SK-N-SH (cell line): Measurements from ENCODE around the gene RMND1. TPM values are rescaled to one million over a fixed set of nuclear protein-coding genes. Genes with fewer than 3 reads are reported as not detected.

Source experiments
- CTCF ChIA-PET: fragments of 300-600, 350-600 bp; formaldehyde crosslinking; extraction: SDS; loops from one replicate; lab custom pipeline; 2021; lab: Yijun Ruan, JAX
- POLR2A ChIA-PET: fragments of 350-600 bp; sonication (Branson Sonifier 250); formaldehyde crosslinking; extraction: SDS; loops from one replicate; lab custom pipeline; 2020; ENCODE audit warnings: antibody characterized with exemption, inconsistent platforms; lab: Yijun Ruan, JAX
- DNase-seq: peaks from one replicate; pipeline ENCODE4 v3.0.0; 2012
- H2AFZ ChIP-seq: fragments of 200-600 bp; sonication (generic); 2 replicates; pipeline ENCODE4 v1.8.1; 2016; ENCODE audit warnings: antibody characterized with exemption, mild to moderate bottlenecking, low read depth
- H3F3A ChIP-seq: fragments of 200-600 bp; sonication (generic); replicated peaks from 2 replicates; pipeline ENCODE3; 2016; ENCODE audit warnings: antibody characterized with exemption, mild to moderate bottlenecking; ENCODE audit not compliant: insufficient read depth
- H3K27ac ChIP-seq, 2 experiments: fragments of 200-500 bp in 1 of 2; fragments of 200-600 bp in 1 of 2; sonication (Bioruptor generic) in 1 of 2; sonication (generic), shearing (Covaris generic) in 1 of 2; 2 replicates each; pipeline versions ENCODE4 v1.5.1 to v1.6.1; 2014 to 2016; ENCODE audit warnings: low read depth in 2 of 2, inconsistent platforms in 1 of 2, low read length in 1 of 2, mild to moderate bottlenecking in 1 of 2, mixed read lengths in 1 of 2
- H3K27me3 ChIP-seq: fragments of 200-600 bp; sonication (generic), shearing (Covaris generic); 2 replicates; pipeline ENCODE4 v1.6.1; 2016; ENCODE audit warnings: mixed run types; ENCODE audit not compliant: insufficient read depth
- H3K36me3 ChIP-seq, 2 experiments: fragments of 200-500 bp in 1 of 2; fragments of 200-600 bp in 1 of 2; sonication (Bioruptor generic) in 1 of 2; sonication (generic) in 1 of 2; replicated peaks in 1 of 2; 2 replicates each; pipeline versions ENCODE3 to v1.5.1; 2014 to 2016; ENCODE audit warnings: low read length in 1 of 2, mild to moderate bottlenecking in 1 of 2; ENCODE audit not compliant: insufficient read depth in 2 of 2, control insufficient read depth in 1 of 2
- H3K4me1 ChIP-seq, 2 experiments: fragments of 200-500 bp in 1 of 2; fragments of 200-600 bp in 1 of 2; sonication (Bioruptor generic) in 1 of 2; sonication (generic), shearing (Covaris generic) in 1 of 2; 2 replicates each; pipeline versions ENCODE4 v1.5.1 to v1.6.1; 2014 to 2016; ENCODE audit warnings: low read depth in 1 of 2, low read length in 1 of 2, mixed run types in 1 of 2; ENCODE audit not compliant: insufficient read depth in 2 of 2, control insufficient read depth in 1 of 2
- H3K4me2 ChIP-seq: fragments of 200-600 bp; sonication (generic), shearing (Covaris generic); 2 replicates; pipeline ENCODE4 v1.6.1; 2017; ENCODE audit warnings: mixed run types
- H3K4me3 ChIP-seq, 2 experiments: fragments of 200-500 bp in 1 of 2; fragments of 200-600 bp in 1 of 2; sonication (Bioruptor generic) in 1 of 2; sonication (generic), shearing (Covaris generic) in 1 of 2; 2 replicates each; pipeline versions ENCODE4 v1.5.1 to v1.8.1; 2014 to 2016; ENCODE audit warnings: low read depth in 2 of 2, inconsistent platforms in 1 of 2, low read length in 1 of 2, mild to moderate bottlenecking in 1 of 2, mixed read lengths in 1 of 2, moderate library complexity in 1 of 2
- H3K79me2 ChIP-seq: fragments of 200-600 bp; sonication (generic); 2 replicates; pipeline ENCODE4 v1.8.1; 2017; ENCODE audit warnings: mild to moderate bottlenecking; ENCODE audit not compliant: insufficient read depth
- H3K9ac ChIP-seq: fragments of 200-600 bp; sonication (generic); 2 replicates; pipeline ENCODE4 v1.6.1; 2017; ENCODE audit warnings: mixed run types
- H3K9me2 ChIP-seq: fragments of 200-600 bp; sonication (generic); 2 replicates; pipeline ENCODE4 v1.6.1; 2017; ENCODE audit warnings: mixed run types
- H3K9me3 ChIP-seq: fragments of 200-600 bp; sonication (generic); 2 replicates; pipeline ENCODE4 v1.6.1; 2017; ENCODE audit warnings: mixed run types, mild to moderate bottlenecking, moderate library complexity
- H4K20me1 ChIP-seq: fragments of 200-600 bp; sonication (generic); 2 replicates; pipeline ENCODE4 v1.6.1; 2017; ENCODE audit warnings: mild to moderate bottlenecking, mixed run types; ENCODE audit not compliant: insufficient read depth
- CTCF ChIP-seq: fragments of 200-600 bp; sonication (generic); IDR thresholded peaks from 2 replicates; pipeline ENCODE4 v1.6.1; 2017; ENCODE audit warnings: antibody characterized with exemption, mild to moderate bottlenecking, moderate library complexity
- EZH2phosphoT487 ChIP-seq: fragments of 200-600 bp; sonication (generic); IDR thresholded peaks from 2 replicates; pipeline ENCODE4 v1.6.1; 2017; ENCODE audit warnings: low read depth, mixed run types, mild to moderate bottlenecking, antibody characterized with exemption, moderate library complexity, borderline replicate concordance
- MEF2A ChIP-seq: IDR thresholded peaks from 2 replicates; pipeline ENCODE4 v1.4.0; 2012; ENCODE audit warnings: low read depth, borderline replicate concordance
- MXI1 ChIP-seq: IDR thresholded peaks from 2 replicates; pipeline ENCODE4 v1.6.1; 2012; ENCODE audit warnings: mild to moderate bottlenecking, low read depth, low read length, improper control_type of control experiment
- RAD21 ChIP-seq: IDR thresholded peaks from 2 replicates; pipeline ENCODE4 v1.6.1; 2012; ENCODE audit warnings: mild to moderate bottlenecking, low read length
- RCOR1 ChIP-seq: fragments of 150-350 bp; IDR thresholded peaks from 2 replicates; pipeline ENCODE4 v1.6.1; 2017; ENCODE audit warnings: antibody characterized with exemption, low read length
- RFX5 ChIP-seq: IDR thresholded peaks from 2 replicates; pipeline ENCODE4 v1.6.1; 2012; ENCODE audit warnings: mild to moderate bottlenecking, improper control_type of control experiment, low read length
- SIN3A ChIP-seq: IDR thresholded peaks from 2 replicates; pipeline ENCODE4 v1.6.1; 2012; ENCODE audit warnings: low read depth, mild to moderate bottlenecking, low read length, moderate library complexity, borderline replicate concordance
- TCF12 ChIP-seq: IDR thresholded peaks from 2 replicates; pipeline ENCODE4 v1.4.0; 2012
- USF1 ChIP-seq: IDR thresholded peaks from 2 replicates; pipeline ENCODE4 v1.4.0; 2012; ENCODE audit warnings: low read depth, borderline replicate concordance
- WGBS: methylation state at CpG from one replicate; pipeline ENCODE4 v1.1.6; 2017; ENCODE audit warnings: low lambda C conversion rate; 5-methylcytosine and 5-hydroxymethylcytosine counted together
- polyA plus RNA-seq, 3 experiments: library from polyadenylated mRNA; depleted of rRNA; stranded (reverse); fragments of >200 nt; gene quantifications; 2 replicates each; pipeline ENCODE4 v1.2.3, GENCODE V29; 2012
- TF ChIP-seq, protein P1 (sequence below): IDR thresholded peaks from 2 replicates; pipeline ENCODE4 v1.4.0; 2012; ENCODE audit warnings: low read depth
- TF ChIP-seq, protein P2 (sequence below): IDR thresholded peaks from 2 replicates; pipeline ENCODE4 v1.6.1; 2012; ENCODE audit warnings: mild to moderate bottlenecking, low read depth, low read length, moderate library complexity
- TF ChIP-seq, protein P3 (sequence below): fragments of 150-350 bp; IDR thresholded peaks from 2 replicates; pipeline ENCODE4 v1.6.1; 2017; ENCODE audit warnings: antibody characterized with exemption, low read length, low read depth, borderline replicate concordance

The RMND1 gene
- polyA plus RNA-seq, 1 of the 3 experiments (the other 2 are of a cell fraction): 14.8 TPM

- TF ChIP-seq MEF2A: no peak
- TF ChIP-seq, protein P1, sequence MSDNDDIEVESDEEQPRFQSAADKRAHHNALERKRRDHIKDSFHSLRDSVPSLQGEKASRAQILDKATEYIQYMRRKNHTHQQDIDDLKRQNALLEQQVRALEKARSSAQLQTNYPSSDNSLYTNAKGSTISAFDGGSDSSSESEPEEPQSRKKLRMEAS: no peak
- TF ChIP-seq CTCF: no peak
- TF ChIP-seq, protein P2, sequence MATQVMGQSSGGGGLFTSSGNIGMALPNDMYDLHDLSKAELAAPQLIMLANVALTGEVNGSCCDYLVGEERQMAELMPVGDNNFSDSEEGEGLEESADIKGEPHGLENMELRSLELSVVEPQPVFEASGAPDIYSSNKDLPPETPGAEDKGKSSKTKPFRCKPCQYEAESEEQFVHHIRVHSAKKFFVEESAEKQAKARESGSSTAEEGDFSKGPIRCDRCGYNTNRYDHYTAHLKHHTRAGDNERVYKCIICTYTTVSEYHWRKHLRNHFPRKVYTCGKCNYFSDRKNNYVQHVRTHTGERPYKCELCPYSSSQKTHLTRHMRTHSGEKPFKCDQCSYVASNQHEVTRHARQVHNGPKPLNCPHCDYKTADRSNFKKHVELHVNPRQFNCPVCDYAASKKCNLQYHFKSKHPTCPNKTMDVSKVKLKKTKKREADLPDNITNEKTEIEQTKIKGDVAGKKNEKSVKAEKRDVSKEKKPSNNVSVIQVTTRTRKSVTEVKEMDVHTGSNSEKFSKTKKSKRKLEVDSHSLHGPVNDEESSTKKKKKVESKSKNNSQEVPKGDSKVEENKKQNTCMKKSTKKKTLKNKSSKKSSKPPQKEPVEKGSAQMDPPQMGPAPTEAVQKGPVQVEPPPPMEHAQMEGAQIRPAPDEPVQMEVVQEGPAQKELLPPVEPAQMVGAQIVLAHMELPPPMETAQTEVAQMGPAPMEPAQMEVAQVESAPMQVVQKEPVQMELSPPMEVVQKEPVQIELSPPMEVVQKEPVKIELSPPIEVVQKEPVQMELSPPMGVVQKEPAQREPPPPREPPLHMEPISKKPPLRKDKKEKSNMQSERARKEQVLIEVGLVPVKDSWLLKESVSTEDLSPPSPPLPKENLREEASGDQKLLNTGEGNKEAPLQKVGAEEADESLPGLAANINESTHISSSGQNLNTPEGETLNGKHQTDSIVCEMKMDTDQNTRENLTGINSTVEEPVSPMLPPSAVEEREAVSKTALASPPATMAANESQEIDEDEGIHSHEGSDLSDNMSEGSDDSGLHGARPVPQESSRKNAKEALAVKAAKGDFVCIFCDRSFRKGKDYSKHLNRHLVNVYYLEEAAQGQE: no peak
- TF ChIP-seq, protein P3, sequence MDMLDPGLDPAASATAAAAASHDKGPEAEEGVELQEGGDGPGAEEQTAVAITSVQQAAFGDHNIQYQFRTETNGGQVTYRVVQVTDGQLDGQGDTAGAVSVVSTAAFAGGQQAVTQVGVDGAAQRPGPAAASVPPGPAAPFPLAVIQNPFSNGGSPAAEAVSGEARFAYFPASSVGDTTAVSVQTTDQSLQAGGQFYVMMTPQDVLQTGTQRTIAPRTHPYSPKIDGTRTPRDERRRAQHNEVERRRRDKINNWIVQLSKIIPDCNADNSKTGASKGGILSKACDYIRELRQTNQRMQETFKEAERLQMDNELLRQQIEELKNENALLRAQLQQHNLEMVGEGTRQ: no peak
- no peak for TF ChIP-seq SIN3A
- TF ChIP-seq TCF12: no peak
- TF ChIP-seq USF1: no peak
- no peak for TF ChIP-seq RFX5
- TF ChIP-seq RAD21: no peak
- TF ChIP-seq MXI1: no peak
- no peak for TF ChIP-seq RCOR1
- TF ChIP-seq EZH2phosphoT487: no peak
- TF ChIP-seq, all 33 proteins: peak for 0
- Histone ChIP-seq H3K27me3 (no peaks in the 10 kb centered on the region), H3K9me2 (no peaks in the 10 kb centered on the region), H2AFZ (no peak overlapping the region), H3K36me3 (peaks cover 48 to 79% of the 10 kb centered on the region in 2 experiments), H3K4me2 (no peak overlapping the region), H3K79me2 (peaks cover 21% of the 10 kb centered on the region; the same call in 1 of the 2 replicates), H3K9ac (no peak overlapping the region), H3K27ac (no peak overlapping the region), H3K9me3 (no peaks in the 10 kb centered on the region; the same call in 1 of the 2 replicates), H3K4me3 (no peak overlapping the region; a peak in 1 of 4 replicates), H3K4me1 (no peaks in the 10 kb centered on the region), H3F3A (peaks cover 49% of the 10 kb centered on the region), H4K20me1 (no peaks in the 10 kb centered on the region)
- POLR2A ChIA-PET: no interaction called here
- 96% methylated on average over 8 of the region's 8 CpGs for WGBS
- CTCF ChIA-PET: interaction anchor here (0.8 to 1.2 kb wide), 2 partner anchors 31 to 62 kb away, joined by 3 to 4 read pairs; no protein-coding TSS in a partner anchor
- no peak for DNase-seq
Measured at GRCh38 chr6:151413372-151414145, 38.4 kb downstream of the RMND1 start.
